GM12873 (cell line): ENCODE measurements around the gene EIF3M.

Experiments used
- CTCF ChIP-seq: IDR thresholded peaks from 2 replicates; pipeline ENCODE4 v1.5.1; 2012; ENCODE audit warnings: low read depth, mild to moderate bottlenecking, moderate library complexity, low read length, control low read depth; ENCODE audit not compliant: insufficient read depth; ENCODE audit errors: missing control alignments

The EIF3M gene

DNA sequence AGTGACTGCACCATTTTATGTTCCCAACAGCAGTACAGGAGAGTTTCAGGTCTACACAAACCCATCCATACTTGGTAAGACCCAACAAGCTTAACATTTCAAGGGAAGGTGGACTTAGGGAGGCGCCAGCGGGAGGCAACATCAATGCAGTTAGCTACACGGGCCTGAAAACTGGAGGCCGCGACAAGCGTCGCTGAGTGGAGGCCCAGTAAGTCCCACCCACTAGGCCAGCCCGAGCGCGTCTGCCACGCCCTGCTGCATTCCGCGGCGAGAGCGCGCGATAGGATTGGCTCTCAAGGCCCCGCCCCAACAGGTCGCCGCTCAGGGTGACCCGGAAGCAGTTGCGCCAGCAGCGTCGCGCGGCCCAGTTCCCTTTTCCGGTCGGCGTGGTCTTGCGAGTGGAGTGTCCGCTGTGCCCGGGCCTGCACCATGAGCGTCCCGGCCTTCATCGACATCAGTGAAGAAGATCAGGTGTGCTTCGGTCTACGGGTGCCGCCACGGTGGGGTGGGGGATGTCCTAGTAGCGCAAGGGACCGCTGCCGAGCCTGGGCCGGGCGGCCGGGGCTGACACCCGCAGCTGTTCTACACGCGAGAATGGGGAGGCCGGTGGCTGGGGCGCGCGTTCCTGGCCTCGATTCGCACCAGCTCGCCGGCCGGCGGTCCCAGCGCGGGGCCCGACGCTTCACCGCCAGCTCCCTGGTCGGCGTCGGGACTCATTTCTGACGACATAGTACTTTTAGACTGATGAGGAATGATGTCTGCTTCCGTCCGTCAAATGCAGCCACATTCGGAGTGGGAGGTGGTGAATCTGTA is at the start of gene EIF3M:
Gene EIF3M, plus strand, starts transcription at position 373 of the 813 bp plus-strand sequence. Its CDS starts 57 bp downstream, at position 430.
- no peak for TF ChIP-seq CTCF

GRCh38 chr11:32538804-32539203 is 44.8 kb upstream of the EIF3M start:
- TF ChIP-seq CTCF = no peak

DNA sequence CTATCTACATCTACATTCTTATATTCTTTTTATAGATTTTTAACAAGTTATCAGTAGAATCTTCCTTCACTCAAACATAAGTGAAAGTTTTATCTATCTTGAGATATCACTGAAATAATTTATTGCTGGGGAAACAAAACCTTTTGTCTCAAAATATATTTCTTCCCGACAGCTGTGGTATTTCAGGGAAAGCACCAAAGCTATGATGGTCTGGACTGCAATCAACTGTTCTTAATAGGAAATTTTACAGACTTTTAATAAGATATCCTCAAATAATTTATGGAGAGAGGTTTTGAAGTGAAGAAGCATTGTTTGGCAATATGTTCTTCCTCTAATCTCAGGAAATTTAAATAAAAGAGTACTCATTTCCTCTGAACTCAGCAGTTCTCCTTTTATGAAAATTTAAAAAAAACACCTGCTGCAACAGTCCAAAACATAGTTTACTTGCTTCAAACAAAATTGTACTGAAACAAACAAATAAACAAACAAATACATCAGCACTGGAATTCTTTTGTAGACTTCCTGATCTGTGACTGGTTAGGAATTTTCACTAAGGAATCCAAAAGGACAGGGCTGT is 33.9 kb upstream of the EIF3M start:
- no peak for TF ChIP-seq CTCF

- TF ChIP-seq CTCF = no peak
Observed at GRCh38 chr11:32550207-32550606, 33.4 kb upstream of the EIF3M start.

GRCh38 chr11:32555091-32555490 is 28.5 kb upstream of the EIF3M start:
- no peak for TF ChIP-seq CTCF

GRCh38 chr11:32555895-32556294 is 27.7 kb upstream of the EIF3M start:
- no peak for TF ChIP-seq CTCF

- TF ChIP-seq CTCF = no peak
Observed at GRCh38 chr11:32561835-32562234, 21.8 kb upstream of the EIF3M start.
